ENCODE results near the gene PPP1R3G. TPM values are rescaled to one million over a fixed set of nuclear protein-coding genes. Genes with fewer than 3 reads are reported as not detected.

PPP1R3G gene
- total RNA-seq, 1 experiment from 2014 or later: not detected

DNA sequence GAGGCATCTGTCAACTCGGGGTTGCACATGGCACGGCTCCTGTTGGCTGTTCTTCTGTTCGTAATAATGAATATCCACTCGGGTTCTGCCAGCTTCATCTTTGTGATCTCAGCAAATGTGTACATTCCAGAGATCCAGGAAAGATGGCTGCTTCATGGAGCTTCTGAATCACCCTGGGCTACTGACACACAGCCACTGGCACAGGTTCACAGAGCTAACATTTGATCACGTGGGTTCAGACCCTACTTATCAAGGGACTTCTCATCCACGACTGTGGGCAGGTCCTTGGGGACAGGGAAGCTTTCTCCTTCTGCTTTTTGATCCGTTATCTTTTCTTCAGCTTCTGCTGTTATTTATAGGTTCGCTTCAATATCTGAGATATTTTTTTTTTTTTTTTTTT lies 18.1 kb downstream of the PPP1R3G start:
- H3K4me1 ChIP-seq (ENCODE audit: insufficient read depth, low read length): no peaks in the 10 kb centered on the region; the same call in 1 of the 2 replicates
- H3K4me1 Mint-ChIP-seq: peaks cover 8 to 10% of the 10 kb centered on the region in 2 experiments
- H2BK120ac ChIP-seq (ENCODE audit: low read depth, low read length, poor library complexity, severe bottlenecking): no peak overlapping the region
- no peak overlapping the region for H2BK15ac ChIP-seq (ENCODE audit: low read depth, low read length)
- H3K18ac ChIP-seq (ENCODE audit: insufficient read length, low read depth, low read length): no peak overlapping the region
- H3K27ac ChIP-seq (ENCODE audit: insufficient read length, low read depth, low read length): no peak overlapping the region
- H3K56ac ChIP-seq (ENCODE audit: insufficient read length, low read depth, low read length): no peak overlapping the region
- H2AFZ ChIP-seq (ENCODE audit: low read length): no peak overlapping the region
- H4K8ac ChIP-seq (replicated peaks; ENCODE audit: insufficient read length, low read depth, low read length): no peak overlapping the region
- no peak overlapping the region for H3K4ac ChIP-seq (ENCODE audit: low read depth, low read length)
- no peaks in the 10 kb centered on the region for H4K20me1 ChIP-seq (ENCODE audit: control insufficient read depth, insufficient read depth, insufficient read length)
- no peak overlapping the region for H3K23ac ChIP-seq (ENCODE audit: insufficient read length, low read depth, low read length)
- no peak overlapping the region for H2BK5ac ChIP-seq (ENCODE audit: insufficient read length, low read length)
- no peak overlapping the region for H3K27ac Mint-ChIP-seq
- WGBS (ENCODE audit: extremely low coverage, insufficient read length, low lambda C conversion rate): no CpG with 5 or more reads among the region's 8 CpGs
- H3K9me3 Mint-ChIP-seq: no peaks in the 10 kb centered on the region; a peak in 1 of 5 replicates
- no peak overlapping the region for H3T11ph ChIP-seq (ENCODE audit: low read length)
- no peak overlapping the region for H3K4me2 ChIP-seq (ENCODE audit: insufficient read depth, insufficient read length, low read length)
- no peaks in the 10 kb centered on the region; the same call in 1 of the 2 replicates for H3K79me2 ChIP-seq (ENCODE audit: insufficient read depth, low read length)
- no peak overlapping the region for H2BK20ac ChIP-seq (ENCODE audit: low read depth, low read length, poor library complexity, severe bottlenecking)
- DNase-seq: no peak
- peaks cover 8% of the 10 kb centered on the region for H3K27me3 Mint-ChIP-seq (ENCODE audit: low read depth)
- H3K79me1 ChIP-seq (ENCODE audit: insufficient read depth, low read depth, low read length, poor library complexity, severe bottlenecking): no peaks in the 10 kb centered on the region
- H3K27me3 ChIP-seq (ENCODE audit: insufficient read depth, low read length): no peaks in the 10 kb centered on the region
- no peak overlapping the region for H2AK5ac ChIP-seq (ENCODE audit: insufficient read length, low read length)
- TF ChIP-seq, protein P1, sequence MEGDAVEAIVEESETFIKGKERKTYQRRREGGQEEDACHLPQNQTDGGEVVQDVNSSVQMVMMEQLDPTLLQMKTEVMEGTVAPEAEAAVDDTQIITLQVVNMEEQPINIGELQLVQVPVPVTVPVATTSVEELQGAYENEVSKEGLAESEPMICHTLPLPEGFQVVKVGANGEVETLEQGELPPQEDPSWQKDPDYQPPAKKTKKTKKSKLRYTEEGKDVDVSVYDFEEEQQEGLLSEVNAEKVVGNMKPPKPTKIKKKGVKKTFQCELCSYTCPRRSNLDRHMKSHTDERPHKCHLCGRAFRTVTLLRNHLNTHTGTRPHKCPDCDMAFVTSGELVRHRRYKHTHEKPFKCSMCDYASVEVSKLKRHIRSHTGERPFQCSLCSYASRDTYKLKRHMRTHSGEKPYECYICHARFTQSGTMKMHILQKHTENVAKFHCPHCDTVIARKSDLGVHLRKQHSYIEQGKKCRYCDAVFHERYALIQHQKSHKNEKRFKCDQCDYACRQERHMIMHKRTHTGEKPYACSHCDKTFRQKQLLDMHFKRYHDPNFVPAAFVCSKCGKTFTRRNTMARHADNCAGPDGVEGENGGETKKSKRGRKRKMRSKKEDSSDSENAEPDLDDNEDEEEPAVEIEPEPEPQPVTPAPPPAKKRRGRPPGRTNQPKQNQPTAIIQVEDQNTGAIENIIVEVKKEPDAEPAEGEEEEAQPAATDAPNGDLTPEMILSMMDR (conservative IDR thresholded peaks at IDR 0.05): no peak
- H4K91ac ChIP-seq (ENCODE audit: insufficient read length, low read depth, low read length): no peak overlapping the region
- H3K23me2 ChIP-seq (ENCODE audit: insufficient read length, low read depth, low read length, poor library complexity, severe bottlenecking): no peaks in the 10 kb centered on the region
- no peak overlapping the region for H3K4me3 Mint-ChIP-seq
- H3K9ac ChIP-seq (ENCODE audit: extremely low read depth, insufficient read length, low read length): no peak overlapping the region
- no peaks in the 10 kb centered on the region for H3K9me3 ChIP-seq (ENCODE audit: control insufficient read depth, low read depth, low read length)
- no peak overlapping the region for H2BK12ac ChIP-seq (ENCODE audit: insufficient read length, low read depth, low read length)
- H3K14ac ChIP-seq (ENCODE audit: insufficient read depth, low read length): no peak overlapping the region
- H3K36me3 Mint-ChIP-seq (ENCODE audit: insufficient read depth in 1 of 3, low read depth in 3 of 3): peaks cover 2 to 11% (median 2%) of the 10 kb centered on the region in 3 experiments; a peak in 4 of 7 replicates
- no peak overlapping the region for H4K5ac ChIP-seq (ENCODE audit: insufficient read length, low read depth, low read length)
